Endodermal cell (in vitro differentiated cells): ENCODE data around the gene FRYL. TPM values are rescaled to one million over a fixed set of nuclear protein-coding genes. Genes with fewer than 3 reads are reported as not detected.

Source experiments
- DNase-seq: peaks from one replicate; pipeline ENCODE4 v3.0.0-alpha.2; 2017
- H3K27ac ChIP-seq: 2 replicates; pipeline ENCODE4 v1.5.1; 2013; ENCODE audit warnings: mild to moderate bottlenecking, low read depth, low read length, moderate library complexity
- H3K27me3 ChIP-seq: 2 replicates; pipeline ENCODE4 v1.6.1; 2013; ENCODE audit warnings: mild to moderate bottlenecking, low read length, moderate library complexity; ENCODE audit not compliant: insufficient read depth, control insufficient read depth, poor library complexity, severe bottlenecking
- H3K36me3 ChIP-seq: 2 replicates; pipeline ENCODE4 v1.7.0; 2013; ENCODE audit warnings: mild to moderate bottlenecking, low read length, moderate library complexity; ENCODE audit not compliant: control insufficient read depth, insufficient read depth
- H3K4me1 ChIP-seq: one replicate; pipeline ENCODE4 v1.7.0; 2013; ENCODE audit warnings: low read length; ENCODE audit not compliant: control insufficient read depth, insufficient read depth
- H3K4me3 ChIP-seq: 2 replicates; pipeline ENCODE4 v1.5.1; 2013; ENCODE audit warnings: mild to moderate bottlenecking, low read length, moderate library complexity
- H3K9ac ChIP-seq: 2 replicates; pipeline ENCODE4 v1.6.1; 2013; ENCODE audit warnings: mild to moderate bottlenecking, low read length, moderate library complexity; ENCODE audit not compliant: poor library complexity, severe bottlenecking; ENCODE audit errors: extremely low read depth
- H3K9me3 ChIP-seq: 2 replicates; pipeline ENCODE4 v1.6.1; 2013; ENCODE audit warnings: mild to moderate bottlenecking, low read length, moderate library complexity; ENCODE audit not compliant: control insufficient read depth
- H3K27ac Mint-ChIP-seq: 2 replicates; pipeline ENCODE4 v1.8.0; 2020; ENCODE audit warnings: mixed read lengths
- H3K27me3 Mint-ChIP-seq: 2 replicates; pipeline ENCODE4 v1.8.0; 2021; ENCODE audit warnings: mild to moderate bottlenecking, mixed read lengths; ENCODE audit not compliant: insufficient read depth
- H3K36me3 Mint-ChIP-seq: 2 replicates; pipeline ENCODE4 v1.8.0; 2020; ENCODE audit warnings: low read depth, mixed read lengths
- H3K4me1 Mint-ChIP-seq: 2 replicates; pipeline ENCODE4 v1.8.0; 2020; ENCODE audit warnings: mixed read lengths
- H3K4me3 Mint-ChIP-seq: 2 replicates; pipeline ENCODE4 v1.8.0; 2020; ENCODE audit warnings: mild to moderate bottlenecking, moderate library complexity, mixed read lengths
- H3K9me3 Mint-ChIP-seq: 2 replicates; pipeline ENCODE4 v1.8.0; 2020; ENCODE audit warnings: mild to moderate bottlenecking, mixed read lengths
- CTCF ChIP-seq: fragments of 200-600 bp; sonication (generic); conservative IDR thresholded peaks from 2 replicates; pipeline ENCODE4 v1.5.0; 2021; ENCODE audit warnings: antibody characterized with exemption, mild to moderate bottlenecking
- WGBS, 2 experiments: methylation state at CpG; one replicate each; pipeline versions ENCODE4 v1.1.5 to v1.1.7; 2013; ENCODE audit warnings: missing lambda C conversion rate in 2 of 2, mixed read lengths in 1 of 2; ENCODE audit not compliant: insufficient coverage in 1 of 2, insufficient read length in 1 of 2; 5-methylcytosine and 5-hydroxymethylcytosine counted together
- total RNA-seq, 2 donors: library from RNA; stranded (reverse); fragmentation: NEBNext Ultra II Directional in 1 of 2; extraction: Animal tissue kit (Norgen Biotek cat#: 25700) in 1 of 2; gene quantifications; 2 replicates in 1 of 2; 3 replicates in 1 of 2; pipeline ENCODE4 v1.2.1, GENCODE V29; 2021

The FRYL gene
- total RNA-seq, 2 donors from 2014 or later: 56.5 to 62.6 TPM

DNA sequence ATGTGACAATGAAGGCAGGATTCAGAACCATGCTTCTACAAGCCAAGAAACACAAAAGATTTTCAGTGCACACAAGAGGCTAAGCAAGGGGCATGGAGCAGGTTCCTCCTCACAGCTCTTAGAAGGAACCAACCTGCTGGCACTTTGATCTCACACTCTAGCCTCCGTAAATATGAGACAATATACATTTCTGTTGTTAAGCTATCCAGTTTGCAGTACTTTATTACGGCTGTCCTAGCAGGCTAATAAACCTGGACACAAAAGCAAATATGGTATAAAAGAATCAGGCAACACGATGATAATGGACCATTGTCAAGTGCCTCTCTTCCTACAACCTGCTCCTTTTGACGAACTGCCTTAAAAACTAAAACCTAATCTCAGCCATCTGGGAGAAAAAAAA lies 175.6 kb downstream of the FRYL start:
- H3K36me3 ChIP-seq: peaks cover 27% of the 10 kb centered on the region
- H3K27me3 ChIP-seq: no peaks in the 10 kb centered on the region
- no peaks in the 10 kb centered on the region for H3K9me3 Mint-ChIP-seq
- H3K4me1 ChIP-seq: peaks cover 4% of the 10 kb centered on the region
- no peak overlapping the region for H3K27ac ChIP-seq
- H3K4me1 Mint-ChIP-seq: peaks cover 20% of the 10 kb centered on the region
- DNase-seq: no peak
- TF ChIP-seq CTCF: no peak
- no peaks in the 10 kb centered on the region for H3K27me3 Mint-ChIP-seq
- 90 to 94% methylated on average over 2 to 4 of the region's 4 CpGs for WGBS, 2 experiments
- no peak overlapping the region for H3K4me3 ChIP-seq
- H3K36me3 Mint-ChIP-seq: peaks cover 14% of the 10 kb centered on the region
- H3K9ac ChIP-seq: no peak overlapping the region
- H3K9me3 ChIP-seq: peaks cover 2% of the 10 kb centered on the region
- H3K4me3 Mint-ChIP-seq: no peak overlapping the region
- no peak overlapping the region for H3K27ac Mint-ChIP-seq

GRCh38 chr4:48604041-48604440 lies 176.0 kb downstream of the FRYL start:
- Mint-ChIP-seq H3K4me1 (peaks cover 20% of the 10 kb centered on the region), H3K4me3 (no peak overlapping the region), H3K27me3 (no peaks in the 10 kb centered on the region), H3K9me3 (no peaks in the 10 kb centered on the region), H3K36me3 (peaks cover 11% of the 10 kb centered on the region), H3K27ac (peak overlapping the region; percentile 0)
- H3K27ac ChIP-seq: no peak overlapping the region
- WGBS, 2 experiments: 94% methylated on average over 1 of the region's 1 CpG; no CpG with 5 or more reads in 1 of the 2 experiments
- no peak for DNase-seq
- H3K9ac ChIP-seq: no peak overlapping the region
- no peaks in the 10 kb centered on the region for H3K9me3 ChIP-seq
- H3K4me1 ChIP-seq: peaks cover 4% of the 10 kb centered on the region
- H3K4me3 ChIP-seq: no peak overlapping the region
- TF ChIP-seq CTCF: no peak
- H3K36me3 ChIP-seq: peaks cover 26% of the 10 kb centered on the region
- no peaks in the 10 kb centered on the region for H3K27me3 ChIP-seq

DNA sequence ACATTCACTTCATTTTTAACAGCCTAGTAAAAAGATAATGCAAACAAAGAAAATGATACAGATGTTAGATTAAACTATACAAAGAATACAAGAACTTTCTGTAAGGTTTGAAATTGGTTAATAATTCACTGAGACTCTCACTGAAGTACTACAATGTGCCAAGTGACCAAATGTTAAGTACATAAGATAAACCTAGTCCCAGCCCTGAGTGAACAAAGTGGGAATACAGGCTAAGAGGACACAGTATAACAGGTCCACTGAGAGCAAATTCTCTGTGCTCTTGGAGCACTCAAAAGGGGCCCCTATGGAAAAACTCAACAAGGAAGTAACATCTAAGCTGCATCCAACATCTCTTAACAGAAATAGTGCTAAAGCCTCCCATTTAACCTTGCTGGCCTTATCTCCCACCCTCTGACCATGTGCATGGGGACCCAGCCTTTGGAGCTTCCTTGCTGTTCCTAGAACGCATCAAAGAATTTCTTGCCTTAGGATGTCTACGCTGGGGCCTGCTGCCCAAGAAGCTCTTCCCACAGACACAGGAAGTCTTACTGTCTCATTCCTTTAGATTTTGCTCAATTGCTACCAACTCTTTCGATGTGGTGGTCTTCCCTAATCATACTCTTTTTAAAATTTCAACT lies 176.6 kb downstream of the FRYL start:
- H3K27ac Mint-ChIP-seq: peak overlapping the region; percentile 0
- 94 to 100% methylated on average over 2 to 3 of the region's 3 CpGs for WGBS, 2 experiments
- no peaks in the 10 kb centered on the region for H3K9me3 Mint-ChIP-seq
- Histone ChIP-seq H3K36me3 (peaks cover 22% of the 10 kb centered on the region), H3K27me3 (no peaks in the 10 kb centered on the region), H3K9ac (no peak overlapping the region), H3K4me1 (peaks cover 4% of the 10 kb centered on the region), H3K9me3 (no peaks in the 10 kb centered on the region), H3K27ac (no peak overlapping the region), H3K4me3 (no peak overlapping the region)
- H3K4me1 Mint-ChIP-seq: peaks cover 20% of the 10 kb centered on the region
- H3K27me3 Mint-ChIP-seq: no peaks in the 10 kb centered on the region
- peaks cover 10% of the 10 kb centered on the region for H3K36me3 Mint-ChIP-seq
- DNase-seq: no peak
- no peak overlapping the region for H3K4me3 Mint-ChIP-seq
- no peak for TF ChIP-seq CTCF
